GM21737 (cell line): ENCODE results near the gene ZBTB24.
A peak's percentile ranks its signal among the peaks of the same experiment; 100 is the strongest.
"Not testable (repeated sequence)": the region's sequence is repeated elsewhere in the genome, so short reads cannot be mapped to it uniquely, and the experiment has no call there.

Experiments used
- ATAC-seq: cut with Tn5 transposase; IDR thresholded peaks from one replicate; pipeline ENCODE4 v1.9.1; 2021; ENCODE audit warnings: mild to moderate bottlenecking, moderate library complexity; ENCODE audit not compliant: unreplicated experiment

The ZBTB24 gene

GRCh38 chr6:109482905-109483734, at the start of gene ZBTB24:
Gene ZBTB24, minus strand, starts transcription at chr6:109483219. Its CDS starts 1,193 bp downstream, at chr6:109482026.
- ATAC-seq: peak; percentile 86

- no peak for ATAC-seq
These were observed 48.4 kb upstream of the ZBTB24 start for GRCh38 chr6:109531446-109531845.

- ATAC-seq: no peak
These were observed 45.0 kb upstream of the ZBTB24 start for GRCh38 chr6:109527989-109528388.

- ATAC-seq: no peak
These were observed 44.0 kb upstream of the ZBTB24 start for GRCh38 chr6:109526905-109527628.

GRCh38 chr6:109524129-109524528, 41.1 kb upstream of the ZBTB24 start:
- ATAC-seq: no peak

GRCh38 chr6:109523478-109523877, 40.5 kb upstream of the ZBTB24 start:
- no peak for ATAC-seq

- no peak for ATAC-seq
These were observed 38.1 kb upstream of the ZBTB24 start for GRCh38 chr6:109521080-109521479.

GRCh38 chr6:109519647-109520046, 36.6 kb upstream of the ZBTB24 start:
- ATAC-seq: not testable (repeated sequence)

- ATAC-seq: no peak
These were observed 33.9 kb upstream of the ZBTB24 start for GRCh38 chr6:109516929-109517328.

GRCh38 chr6:109515781-109516409, 32.9 kb upstream of the ZBTB24 start:
- ATAC-seq: no peak

GRCh38 chr6:109514946-109515345, 31.9 kb upstream of the ZBTB24 start:
- no peak for ATAC-seq

- no peak for ATAC-seq
These were observed 30.6 kb upstream of the ZBTB24 start for GRCh38 chr6:109513571-109514071.

- no peak for ATAC-seq
These were observed 29.3 kb upstream of the ZBTB24 start for GRCh38 chr6:109512271-109512817.

- no peak for ATAC-seq
These were observed 28.8 kb upstream of the ZBTB24 start for GRCh38 chr6:109511832-109512231.

- ATAC-seq: no peak
These were observed 27.3 kb upstream of the ZBTB24 start for GRCh38 chr6:109510358-109510757.

- no peak for ATAC-seq
These were observed 25.3 kb upstream of the ZBTB24 start for GRCh38 chr6:109508166-109508860.

- no peak for ATAC-seq
These were observed 24.6 kb upstream of the ZBTB24 start for GRCh38 chr6:109507490-109508072.

GRCh38 chr6:109506841-109507240, 23.8 kb upstream of the ZBTB24 start:
- no peak for ATAC-seq

- ATAC-seq: no peak
These were observed 23.3 kb upstream of the ZBTB24 start for GRCh38 chr6:109506314-109506713.
